HG03175 (cell line): ENCODE data around the gene DEGS2.

Experiments used
- ATAC-seq: cut with Tn5 transposase; IDR thresholded peaks from one replicate; pipeline ENCODE4 v1.9.1; 2021; ENCODE audit warnings: mild to moderate bottlenecking, moderate library complexity; ENCODE audit not compliant: unreplicated experiment

Gene DEGS2

GRCh38 chr14:100116134-100116533 is 43.3 kb downstream of the DEGS2 start:
- no peak for ATAC-seq

- ATAC-seq, result no peak
Observed at GRCh38 chr14:100115726-100116125, 43.7 kb downstream of the DEGS2 start.

DNA sequence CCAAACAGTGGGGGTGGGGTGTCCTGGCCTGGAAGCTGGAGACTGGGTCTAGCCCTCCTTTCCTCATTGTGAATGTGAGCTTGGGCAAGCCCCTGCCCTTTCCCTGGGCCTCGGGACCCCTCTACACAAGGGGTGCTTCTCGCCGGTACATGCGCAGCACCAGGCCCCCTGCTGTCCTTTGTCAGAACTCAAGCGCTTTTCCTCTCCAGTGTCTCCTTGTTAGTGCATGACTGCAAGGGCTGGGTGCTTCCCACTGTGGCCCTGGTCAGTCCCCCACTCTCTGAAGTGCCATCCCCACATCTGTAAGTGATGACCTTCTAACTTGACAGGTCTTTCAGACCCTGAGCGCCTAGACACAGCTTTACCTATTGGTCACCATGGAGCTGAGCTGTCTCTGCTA is 44.2 kb downstream of the DEGS2 start:
- no peak for ATAC-seq

DNA sequence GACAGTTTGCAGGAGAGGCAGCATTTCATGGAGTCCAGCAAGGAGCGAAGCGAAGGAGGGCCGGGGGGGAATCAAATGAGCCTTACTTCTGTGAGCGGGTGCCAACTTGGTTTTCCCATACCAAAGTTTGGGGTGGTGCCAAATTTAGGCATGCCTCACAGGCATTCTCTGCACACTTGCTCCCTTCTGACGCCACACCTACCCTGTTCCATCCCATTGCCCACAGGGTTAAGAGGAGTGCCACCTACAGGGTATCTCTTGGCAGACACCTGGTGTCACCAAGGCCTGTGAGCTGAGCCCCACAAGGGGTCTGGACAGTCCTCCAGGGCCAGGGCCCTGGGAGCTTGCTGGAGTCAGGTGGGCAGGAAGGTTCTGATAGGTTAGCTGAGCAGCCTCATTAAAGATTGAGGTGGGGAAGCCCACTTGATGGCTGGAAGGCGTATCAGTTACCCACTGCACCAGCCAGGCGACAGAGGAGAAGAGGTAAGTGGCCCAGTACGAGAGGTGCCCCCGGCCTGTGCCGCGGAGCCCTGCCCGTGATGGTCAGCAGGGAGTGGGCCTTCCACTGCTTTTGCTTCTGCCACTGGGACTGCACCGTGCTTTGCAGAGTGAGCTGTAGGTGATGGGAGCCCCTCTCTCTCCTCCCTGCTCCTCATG is 45.2 kb downstream of the DEGS2 start:
- ATAC-seq, result no peak

- ATAC-seq, result no peak
Observed at GRCh38 chr14:100111931-100112704, 47.3 kb downstream of the DEGS2 start.

DNA sequence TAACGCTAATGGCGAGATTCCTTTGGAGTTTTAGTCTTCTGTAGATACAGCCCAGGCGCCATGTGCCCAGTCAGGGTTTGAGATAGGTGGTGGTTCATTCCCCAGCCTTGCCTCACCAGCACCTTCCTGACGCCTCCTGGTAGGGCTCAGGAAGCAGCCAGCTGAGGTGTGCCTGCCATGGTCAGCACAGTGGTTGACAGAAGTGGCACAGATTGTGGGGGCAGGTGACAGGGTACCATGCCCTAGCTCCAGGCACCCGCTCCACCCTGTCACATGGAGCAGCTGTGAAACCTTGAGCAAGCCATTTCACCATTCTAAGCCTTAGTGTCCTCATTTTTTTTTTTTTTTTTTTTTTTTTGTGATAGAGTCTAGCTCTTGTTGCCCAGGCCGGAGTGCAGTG is 48.6 kb downstream of the DEGS2 start:
- ATAC-seq, result no peak

DNA sequence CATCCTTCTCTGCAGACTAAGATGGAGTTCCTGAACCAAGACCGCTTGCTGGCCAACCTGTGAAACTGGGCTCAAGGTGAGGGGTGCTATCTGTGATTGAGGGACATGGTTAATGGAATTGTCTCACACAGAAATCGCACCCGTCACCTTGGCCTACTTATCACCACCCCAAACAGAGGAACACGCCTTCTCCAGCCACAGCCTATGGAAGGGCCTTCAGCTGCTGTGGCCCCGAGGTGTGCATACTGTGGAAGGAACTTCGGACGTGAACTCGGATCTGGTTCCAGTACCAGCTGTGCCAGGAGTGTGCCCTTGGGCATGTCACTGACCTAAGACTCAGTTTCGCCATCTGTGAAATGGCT is 49.9 kb downstream of the DEGS2 start:
- ATAC-seq, result no peak

- ATAC-seq, result no peak
Observed at GRCh38 chr14:100108840-100109593, 50.4 kb downstream of the DEGS2 start.

DNA sequence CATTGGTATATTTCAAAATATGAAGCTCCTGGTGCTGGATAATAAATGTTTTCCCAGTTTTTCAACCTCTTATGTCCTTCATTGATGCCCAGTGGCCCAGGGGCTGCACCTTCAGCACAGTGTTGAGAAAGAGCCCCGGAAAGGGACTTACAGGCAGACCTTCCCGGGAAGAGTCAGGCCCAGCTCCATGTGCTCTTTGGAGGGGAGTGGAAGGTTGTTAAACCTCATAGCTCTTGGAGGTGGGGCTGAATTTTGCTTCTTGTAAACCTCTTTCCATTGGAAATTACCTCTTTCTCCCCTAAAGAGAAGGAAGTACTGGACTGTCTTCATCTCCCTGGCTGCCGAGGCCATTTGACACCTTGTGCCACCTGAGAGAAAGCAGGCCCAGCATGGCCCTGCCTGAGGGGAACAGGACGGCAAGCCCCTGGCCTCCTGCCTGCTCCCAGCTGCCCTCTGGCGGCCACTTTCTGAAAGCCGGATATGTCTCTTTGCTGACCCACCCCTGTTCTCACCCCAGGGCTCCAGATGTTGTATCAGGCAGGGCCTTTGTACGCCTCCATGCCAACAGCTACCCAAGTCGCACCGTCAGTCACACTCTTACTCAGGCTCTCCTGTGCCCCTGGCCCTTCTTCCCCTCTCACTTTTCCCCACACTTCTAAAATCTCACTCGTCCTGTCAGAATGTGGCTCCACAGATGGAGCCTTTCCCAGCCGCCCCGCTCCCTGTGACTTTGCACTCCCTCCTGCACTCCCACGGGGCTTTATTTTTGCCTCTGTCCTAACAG is 51.2 kb downstream of the DEGS2 start:
- peak; percentile 78 for ATAC-seq

- ATAC-seq, result no peak
Observed at GRCh38 chr14:100107236-100107635, 52.2 kb downstream of the DEGS2 start.

GRCh38 chr14:100106250-100107112 is 53.0 kb downstream of the DEGS2 start:
- no peak for ATAC-seq

DNA sequence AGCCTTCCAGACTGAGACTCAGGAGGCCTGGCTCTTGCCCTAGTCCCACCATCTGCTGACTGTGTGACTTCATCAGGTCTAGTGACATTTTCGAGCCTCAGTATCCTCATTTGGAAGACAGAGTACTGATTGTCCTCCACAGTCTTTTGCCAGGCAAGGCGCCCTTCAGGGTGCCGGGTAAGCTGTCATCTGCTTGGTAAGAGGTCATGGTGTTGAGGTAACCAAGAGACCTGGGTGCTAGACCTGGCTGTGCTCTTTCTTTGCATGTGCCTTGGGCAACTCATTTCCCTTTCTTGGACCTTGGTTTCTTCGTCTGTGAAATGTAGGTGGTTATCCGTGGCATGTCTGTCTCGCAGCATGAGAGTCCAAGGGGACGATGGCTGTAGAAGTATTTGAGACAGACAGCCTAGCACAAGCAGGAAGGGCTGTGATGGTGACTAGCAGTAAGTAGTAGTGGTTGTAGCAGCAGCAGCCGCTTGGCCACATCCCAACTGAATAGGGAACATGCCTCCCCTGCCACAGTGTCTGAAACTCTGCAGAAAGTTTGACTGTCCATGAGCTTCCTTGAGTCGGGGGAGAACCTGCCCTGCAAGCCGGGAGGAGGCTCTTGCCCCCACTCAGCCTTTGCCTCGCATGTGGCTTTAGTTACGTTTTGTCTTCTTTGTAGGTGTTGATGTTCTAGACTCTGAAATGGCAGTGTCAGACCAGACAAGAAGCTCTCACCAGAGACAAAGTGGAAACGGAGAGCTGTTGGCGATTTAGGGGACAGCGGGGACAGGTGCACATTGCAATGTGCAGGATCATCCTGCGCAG is 53.9 kb downstream of the DEGS2 start:
- ATAC-seq, result no peak

DNA sequence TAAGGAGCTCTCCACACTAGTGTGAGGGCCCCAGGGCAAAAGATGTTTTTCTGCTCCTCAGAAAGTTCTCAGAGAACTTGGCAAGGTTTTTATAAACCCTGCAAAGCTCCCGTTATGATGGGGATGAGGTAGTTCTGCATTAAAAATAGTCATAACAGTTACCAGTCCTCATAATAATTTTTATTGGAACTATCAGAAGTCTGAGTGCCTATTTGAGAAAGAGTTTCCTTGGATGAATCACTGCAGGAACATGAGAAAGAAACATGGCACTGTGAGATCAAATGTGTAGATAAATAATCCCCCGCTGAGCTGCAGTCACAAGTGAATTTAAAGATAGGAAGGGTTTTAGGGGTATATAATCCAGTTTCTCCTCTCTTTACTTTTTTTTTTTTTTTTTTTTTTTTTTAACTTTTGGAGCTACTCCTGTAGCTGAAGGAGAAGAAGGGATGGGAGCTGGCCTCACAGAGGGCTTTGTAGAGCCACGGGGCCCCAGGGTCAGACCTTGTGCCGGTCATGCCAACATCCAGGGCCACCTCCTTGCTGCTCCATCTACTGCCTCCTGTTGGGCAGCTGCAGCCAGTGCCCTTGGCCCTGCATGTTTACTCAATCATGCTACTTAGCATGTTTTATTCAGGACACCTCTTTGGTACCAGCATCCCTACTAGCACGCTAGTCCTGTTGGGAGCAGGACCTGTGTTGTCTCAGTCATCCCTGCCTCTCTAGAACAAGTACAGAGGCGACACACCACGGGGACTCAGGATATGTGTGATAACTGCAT is 54.7 kb downstream of the DEGS2 start:
- ATAC-seq, result no peak

- ATAC-seq, result no peak
Observed at GRCh38 chr14:100104006-100104352, 55.5 kb downstream of the DEGS2 start.

DNA sequence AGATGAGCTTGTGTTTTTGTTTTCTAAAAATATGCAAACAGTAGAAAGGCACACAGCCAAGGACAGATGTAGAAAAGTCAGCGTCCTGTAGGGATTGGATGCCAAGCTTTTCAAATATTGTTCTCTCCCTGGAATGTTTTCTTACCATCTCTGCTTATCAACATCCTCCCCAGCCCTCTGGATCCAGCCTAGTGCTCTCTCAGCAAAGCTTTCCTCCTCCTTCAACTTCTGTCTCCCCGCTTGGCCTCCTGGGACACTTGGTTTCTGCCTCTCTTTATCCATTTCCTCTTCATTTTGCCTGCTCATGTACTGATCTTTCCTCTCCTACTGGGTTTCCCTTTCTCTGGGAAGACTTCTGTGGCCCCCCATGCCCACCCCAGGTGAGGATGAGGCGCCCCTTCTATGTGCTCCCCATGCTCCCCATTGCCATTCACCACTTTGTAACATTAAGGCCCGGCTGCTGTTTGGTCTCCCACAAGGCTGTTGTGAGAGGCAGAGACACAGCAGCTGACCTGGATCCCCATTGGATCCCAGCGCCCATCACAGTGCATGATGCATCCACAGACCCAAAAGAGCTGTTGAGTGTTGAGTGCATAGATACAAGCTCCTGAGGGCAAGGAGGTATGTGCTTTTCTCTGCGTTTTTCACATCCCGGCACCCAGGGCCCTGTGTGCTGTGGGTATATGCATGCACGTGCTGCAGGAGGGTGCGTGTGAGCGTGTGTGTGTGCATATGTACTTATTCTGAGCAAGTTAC is 56.0 kb downstream of the DEGS2 start:
- ATAC-seq, result no peak

DNA sequence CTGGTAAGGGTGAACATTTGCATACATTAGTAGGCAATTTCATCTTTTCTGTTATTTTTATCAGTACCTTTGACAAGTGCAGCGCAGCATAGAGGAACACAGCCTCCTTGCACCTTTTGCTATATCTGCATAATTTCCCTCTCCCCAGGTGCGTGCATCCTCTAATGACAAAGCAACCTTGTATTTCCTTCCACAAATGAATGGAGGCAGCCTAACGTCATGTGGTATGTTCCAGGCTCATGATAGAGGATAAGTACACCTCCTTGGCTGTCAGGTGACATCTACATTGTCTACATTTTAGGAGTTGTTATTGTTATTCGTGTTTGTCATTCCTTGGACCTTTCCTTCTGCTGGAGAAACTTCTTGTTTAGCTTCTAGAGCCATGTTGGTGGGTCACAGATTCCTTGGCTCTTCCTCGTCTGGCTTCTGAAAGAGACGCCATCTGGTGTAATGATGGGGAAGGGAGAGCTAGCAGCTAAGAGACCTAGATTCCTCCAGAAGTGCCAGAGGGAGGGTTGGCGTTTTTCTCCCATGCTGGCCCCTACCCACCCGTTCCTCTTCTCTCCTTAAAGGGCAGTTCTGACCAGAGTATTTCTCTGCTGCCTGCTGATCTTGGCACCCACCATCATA is 57.2 kb downstream of the DEGS2 start:
- no peak for ATAC-seq

- ATAC-seq, result no peak
Observed at GRCh38 chr14:100100032-100100703, 59.3 kb downstream of the DEGS2 start.
